Activated B cell treated with CpG ODN at 0.5 μM for 24 hours (primary cell): ENCODE data around the gene FAH. TPM values are rescaled to one million over a fixed set of nuclear protein-coding genes. Genes with fewer than 3 reads are reported as not detected.

Source experiments
- ATAC-seq: fragments of 200-7000 bp; cut with Tn5 transposase; one replicate; pipeline ENCODE4 v1.10.0; 2021; ENCODE audit warnings: low read depth, mild to moderate bottlenecking, moderate library complexity
- CTCF ChIA-PET: fragments of 350-600 bp; sonication (Branson Sonifier 250); formaldehyde crosslinking; loops from one replicate; lab custom pipeline; 2021; ENCODE audit warnings: antibody characterized with exemption; lab: Charles Lee
- POLR2A ChIA-PET: fragments of 350-600 bp; sonication (Branson Sonifier 250); formaldehyde crosslinking; loops from one replicate; lab custom pipeline; 2021; ENCODE audit warnings: antibody characterized with exemption; lab: Charles Lee
- DNase-seq: peaks from one replicate; pipeline ENCODE4 v3.0.0; 2022
- H3K27ac Mint-ChIP-seq: one replicate; pipeline ENCODE4 v1.8.0; 2020; ENCODE audit warnings: mixed read lengths
- H3K27me3 Mint-ChIP-seq: one replicate; pipeline ENCODE4 v1.8.0; 2021; ENCODE audit warnings: mixed read lengths
- H3K36me3 Mint-ChIP-seq: one replicate; pipeline ENCODE4 v1.8.0; 2021; ENCODE audit warnings: low read depth, mixed read lengths
- H3K4me1 Mint-ChIP-seq: one replicate; pipeline ENCODE4 v1.8.0; 2021; ENCODE audit warnings: mixed read lengths
- H3K4me3 Mint-ChIP-seq: one replicate; pipeline ENCODE4 v1.8.0; 2020; ENCODE audit warnings: mild to moderate bottlenecking, mixed read lengths
- H3K9me3 Mint-ChIP-seq: one replicate; pipeline ENCODE4 v1.8.0; 2020; ENCODE audit warnings: mixed read lengths
- CTCF ChIP-seq: fragments of 200-600 bp; IDR thresholded peaks from one replicate; pipeline ENCODE4 v1.8.0; 2022; ENCODE audit warnings: antibody characterized with exemption, mild to moderate bottlenecking
- intact Hi-C: fragments of 100-400 bp; cut with micrococcal nuclease; formaldehyde crosslinking; loops from one replicate; pipeline ENCODE4 v1.15.1; 2024
- total RNA-seq: library from RNA; stranded (reverse); gene quantifications from 2 replicates; pipeline ENCODE4 v1.2.3, GENCODE V29; 2022

FAH gene
- total RNA-seq, 1 donor from 2014 or later = 8.6 TPM

- no peaks in the 10 kb centered on the region for H3K4me1 Mint-ChIP-seq
- ATAC-seq (no peak), DNase-seq (no peak)
These were observed 51.4 kb downstream of the FAH start for GRCh38 chr15:80204231-80204630.

DNA sequence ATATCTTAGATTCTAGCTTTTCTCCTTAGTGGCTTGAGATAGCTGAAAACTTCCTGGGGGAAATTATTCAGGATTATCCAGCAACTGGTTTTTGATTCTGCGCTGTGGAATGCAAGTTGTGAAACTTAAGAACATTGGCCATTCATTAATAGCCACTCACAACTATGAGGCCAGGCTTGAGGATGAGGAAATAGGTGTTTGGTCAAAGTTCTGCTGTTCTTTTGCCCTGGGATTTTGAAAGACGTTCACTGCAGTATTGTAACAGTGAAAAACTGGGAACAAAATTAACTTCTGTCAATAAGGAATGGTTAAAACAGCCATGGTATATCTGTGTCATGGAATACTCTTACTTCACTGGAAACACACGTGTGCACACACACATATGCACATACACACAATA, 55.1 kb downstream of the FAH start:
- CTCF ChIA-PET = no interaction called here

More at GRCh38 chr15:80204231-80204630, 51.4 kb downstream of the FAH start:
- no peaks in the 10 kb centered on the region for H3K9me3 Mint-ChIP-seq
- no peak overlapping the region for H3K27ac Mint-ChIP-seq
- CTCF ChIA-PET = no interaction called here
- intact Hi-C loops = no loop called here
- no peak overlapping the region for H3K4me3 Mint-ChIP-seq
- TF ChIP-seq CTCF = no peak
- POLR2A ChIA-PET = no interaction called here
- H3K36me3 Mint-ChIP-seq = no peaks in the 10 kb centered on the region
- peaks cover 29% of the 10 kb centered on the region for H3K27me3 Mint-ChIP-seq

DNA sequence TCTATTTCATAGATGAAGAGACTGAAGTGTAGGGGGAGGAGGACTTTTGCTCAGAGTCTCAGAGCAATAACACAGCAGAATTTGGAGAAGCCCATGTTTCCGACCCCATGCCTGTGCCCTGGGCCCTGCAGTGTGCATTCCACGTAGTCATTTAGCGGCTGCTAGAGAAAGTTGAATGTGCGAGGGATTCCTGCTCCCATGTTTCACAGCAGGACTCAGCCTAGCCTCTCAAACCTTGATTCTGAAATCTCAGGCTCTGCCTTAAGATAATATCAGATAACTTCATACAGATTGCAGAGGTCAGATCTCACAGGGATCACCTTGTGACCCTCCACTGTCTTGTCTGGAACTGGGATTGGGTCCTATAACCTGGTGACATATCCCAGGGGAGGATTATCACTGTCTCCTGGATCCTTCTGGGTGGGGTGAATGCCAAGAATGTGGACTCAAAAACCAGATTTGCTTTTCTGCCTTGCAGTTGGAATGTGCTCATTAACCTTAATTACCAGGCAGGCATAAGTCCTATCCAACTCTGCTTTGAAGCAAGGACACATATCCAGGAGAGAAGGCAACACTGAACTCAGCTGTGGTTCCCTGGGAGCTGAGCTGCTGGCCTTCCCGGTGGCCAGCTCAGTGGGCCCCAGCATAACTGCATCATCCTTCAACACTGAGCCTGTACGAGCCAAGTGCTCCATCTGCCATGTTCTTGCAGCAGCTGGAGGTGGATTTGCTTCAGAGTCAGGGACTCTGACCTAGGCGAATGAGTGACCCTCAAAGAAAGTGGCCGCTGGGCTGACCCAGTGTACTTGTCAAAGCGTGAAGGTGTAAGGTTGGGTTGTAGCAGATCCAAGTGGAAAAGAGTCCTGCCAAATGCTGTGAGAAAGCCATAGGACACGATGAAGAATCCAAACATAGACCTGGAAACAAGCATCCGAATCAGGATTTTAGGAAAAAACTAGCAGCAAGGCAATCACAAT, 56.2 kb downstream of the FAH start:
- no peak for DNase-seq
- TF ChIP-seq CTCF = no peak
- no peak overlapping the region for H3K27ac Mint-ChIP-seq
- no peak for ATAC-seq
- H3K4me1 Mint-ChIP-seq = peaks cover 2% of the 10 kb centered on the region
- no peaks in the 10 kb centered on the region for H3K36me3 Mint-ChIP-seq
- peaks cover 43% of the 10 kb centered on the region for H3K27me3 Mint-ChIP-seq
- CTCF ChIA-PET = no interaction called here
- H3K4me3 Mint-ChIP-seq = no peak overlapping the region
- POLR2A ChIA-PET = no interaction called here
- H3K9me3 Mint-ChIP-seq = peaks cover 4% of the 10 kb centered on the region
- intact Hi-C loops = no loop called here

More for the DNA sequence above, 55.1 kb downstream of the FAH start:
- Mint-ChIP-seq H3K4me3 (no peak overlapping the region), H3K36me3 (no peaks in the 10 kb centered on the region), H3K27me3 (peaks cover 36% of the 10 kb centered on the region), H3K9me3 (no peaks in the 10 kb centered on the region), H3K27ac (no peak overlapping the region), H3K4me1 (peaks cover 2% of the 10 kb centered on the region)
- no peak for ATAC-seq
- DNase-seq = no peak
- intact Hi-C loops = no loop called here
- POLR2A ChIA-PET = no interaction called here
- no peak for TF ChIP-seq CTCF

DNA sequence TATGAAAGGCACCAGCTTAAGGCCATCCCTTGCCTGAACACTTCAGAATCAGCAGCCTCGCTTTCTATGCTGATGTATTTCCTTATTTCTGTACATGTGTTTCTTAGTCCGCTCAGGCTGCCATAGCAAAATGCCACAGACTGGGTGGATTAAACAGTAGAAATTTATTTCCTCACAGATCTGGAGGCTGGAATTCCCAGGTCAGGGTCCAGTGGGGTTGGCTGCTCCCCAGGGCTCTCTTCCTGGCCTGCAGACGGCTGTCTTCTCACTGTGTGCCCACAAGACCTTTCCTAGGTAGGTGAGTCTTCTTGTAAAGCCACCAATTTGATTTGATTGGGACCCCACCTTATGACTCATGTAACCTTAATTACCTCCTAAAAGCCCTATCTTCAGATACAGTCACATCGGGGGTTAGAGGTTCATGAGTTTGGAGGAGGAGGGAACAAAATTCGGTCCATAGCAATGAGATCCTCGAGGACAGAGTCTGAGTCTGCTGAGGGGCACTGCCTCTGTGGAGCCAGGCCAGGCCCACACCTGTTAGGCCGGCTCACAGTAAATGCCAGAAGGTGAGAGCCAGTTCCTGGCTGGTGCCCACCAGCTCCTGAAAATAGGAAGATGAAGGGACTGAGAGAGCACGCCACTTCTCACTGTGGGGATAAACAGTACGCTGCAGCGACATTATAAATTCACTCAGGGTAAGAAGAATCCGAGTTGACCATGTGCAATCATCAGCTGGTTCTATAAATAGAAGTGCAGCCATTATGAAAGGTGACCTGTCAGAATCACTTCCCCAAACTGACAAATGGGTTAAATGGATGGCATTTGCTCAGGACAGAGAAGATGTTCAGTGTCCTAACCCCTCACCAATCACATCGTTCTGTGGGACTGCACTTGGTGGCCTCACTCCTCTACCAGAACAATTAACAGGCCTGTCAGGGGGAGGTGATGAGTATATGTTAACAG, 58.1 kb downstream of the FAH start:
- no peak for ATAC-seq
- intact Hi-C loops = no loop called here
- DNase-seq = no peak
- POLR2A ChIA-PET = no interaction called here
- no peak for TF ChIP-seq CTCF
- CTCF ChIA-PET = no interaction called here
- peaks cover 34% of the 10 kb centered on the region for H3K27me3 Mint-ChIP-seq
- H3K4me1 Mint-ChIP-seq = peaks cover 2% of the 10 kb centered on the region
- H3K27ac Mint-ChIP-seq = no peak overlapping the region
- H3K9me3 Mint-ChIP-seq = peaks cover 4% of the 10 kb centered on the region
- H3K4me3 Mint-ChIP-seq = no peak overlapping the region
- no peaks in the 10 kb centered on the region for H3K36me3 Mint-ChIP-seq
